Psoas muscle (tissue), 8 donors: Measurements from ENCODE around the gene PCSK2. TPM values are rescaled to one million over a fixed set of nuclear protein-coding genes. Genes with fewer than 3 reads are reported as not detected.

Source experiments
- ATAC-seq, 4 donors: fragments of 200-7000 bp; cut with Tn5 transposase; one replicate each; pipeline ENCODE4 v1.9.1; 2020; ENCODE audit warnings: moderate library complexity in 3 of 4, mild to moderate bottlenecking in 2 of 4
- DNase-seq, 2 donors: peaks; one replicate each; pipeline ENCODE4 v3.0.0-alpha.2; 2020
- H3K27ac ChIP-seq: fragments of 200-600 bp; one replicate; pipeline ENCODE4 v1.8.0; 2022
- H3K27me3 ChIP-seq, 3 donors: fragments of 200-600 bp in 1 of 3; one replicate each; pipeline versions ENCODE4 v1.6.1 to v1.8.0; 2013 to 2022; ENCODE audit warnings: low read length in 2 of 3, mild to moderate bottlenecking in 2 of 3, moderate library complexity in 1 of 3; ENCODE audit not compliant: insufficient read depth in 3 of 3
- H3K36me3 ChIP-seq, 2 donors: fragments of 200-600 bp in 1 of 2; one replicate each; pipeline versions ENCODE4 v1.6.1 to v1.8.0; 2013 to 2022; ENCODE audit warnings: low read depth in 1 of 2, mild to moderate bottlenecking in 1 of 2, moderate library complexity in 1 of 2; ENCODE audit not compliant: insufficient read depth in 1 of 2
- H3K4me1 ChIP-seq: fragments of 200-600 bp; one replicate; pipeline ENCODE4 v1.8.0; 2022
- H3K4me3 ChIP-seq: fragments of 200-600 bp; one replicate; pipeline ENCODE4 v1.8.0; 2022; ENCODE audit warnings: mild to moderate bottlenecking
- H3K9me3 ChIP-seq: fragments of 200-600 bp; one replicate; pipeline ENCODE4 v1.8.0; 2022
- CTCF ChIP-seq: fragments of 200-600 bp; IDR thresholded peaks from one replicate; pipeline ENCODE4 v1.8.0; 2022; ENCODE audit warnings: antibody characterized with exemption
- WGBS, 3 donors: extraction: QIAGEN DNeasy Blood & Tissue Kit; methylation state at CpG; one replicate each; pipeline versions ENCODE4 v1.1.6 to v1.1.7; 2013; 5-methylcytosine and 5-hydroxymethylcytosine counted together
- intact Hi-C, 2 donors: fragments of 100-400 bp; cut with DNase I; formaldehyde crosslinking; loops; one replicate each; pipeline versions ENCODE4 v1.11.0 to v1.14.2; 2022
- polyA plus RNA-seq, 3 donors: library from polyadenylated mRNA; stranded (reverse); fragments of 200-250 nt; gene quantifications; one replicate each; pipeline ENCODE4 v1.2.3, GENCODE V29; 2013
- total RNA-seq, 4 donors: library from RNA; stranded (reverse); fragmentation: NEBNext Ultra II Directional in 2 of 4; extraction: Animal tissue kit (Norgen Biotek cat#: 25700) in 2 of 4; gene quantifications; one replicate each; pipeline versions ENCODE4 v1.2.1 to v1.2.4, GENCODE V29; 2021 to 2023
- donor health status: healthy with polysubstance abuse.
- donor health status: DM: no; HTN: no; CAD: no; lungs with moderate emphysema.
- donor health status: Bipolar disorder and iron deficiency.
- donor health status: healthy.
- donor health status: DM: yes; HTN: yes; CAD: no.
- donor health status: DM: no; HTN: no; CAD: no.
- donor health status: DM: no; HTN: no; CAD: no.
- donor health status: DM: yes; HTN: yes; CAD: no.

Gene PCSK2
- total and polyA plus RNA-seq, 7 donors = 0.01 to 0.26 (median 0.04) TPM; not detected in 3

- no peak for TF ChIP-seq CTCF
- Histone ChIP-seq H3K4me1 (no peaks in the 10 kb centered on the region), H3K27me3 (peaks cover 0 to 4% (median 0%) of the 10 kb centered on the region in 3 donors), H3K27ac (no peak overlapping the region), H3K36me3 (no peaks in the 10 kb centered on the region), H3K9me3 (no peaks in the 10 kb centered on the region), H3K4me3 (no peak overlapping the region)
- intact Hi-C loops = no loop called here
- ATAC-seq (no peak), DNase-seq (no peak)
- 53 to 58% (median 54%) methylated on average over 5 of the region's 5 CpGs for WGBS, 3 donors
Observed at GRCh38 chr20:17407550-17407949, 180.7 kb downstream of the PCSK2 start.

GRCh38 chr20:17417225-17417624 is 190.4 kb downstream of the PCSK2 start:
- Histone ChIP-seq H3K27ac (no peak overlapping the region), H3K4me3 (no peak overlapping the region), H3K36me3 (no peaks in the 10 kb centered on the region), H3K27me3 (peaks cover 0 to 8% (median 0%) of the 10 kb centered on the region in 3 donors), H3K4me1 (no peaks in the 10 kb centered on the region), H3K9me3 (no peaks in the 10 kb centered on the region)
- no peak for TF ChIP-seq CTCF
- 90 to 95% (median 93%) methylated on average over 3 of the region's 3 CpGs for WGBS, 3 donors
- DNase-seq (no peak), ATAC-seq (no peak)
- intact Hi-C loops = no loop called here

- no peak overlapping the region for H3K27ac ChIP-seq
- no peak for ATAC-seq
- intact Hi-C loops = no loop called here
Observed at GRCh38 chr20:17418737-17419136, 191.9 kb downstream of the PCSK2 start.

GRCh38 chr20:17419479-17420041 is 192.7 kb downstream of the PCSK2 start:
- no peak for ATAC-seq
- 35 to 55% (median 43%) methylated on average over 3 of the region's 3 CpGs for WGBS, 3 donors
- H3K9me3 ChIP-seq = no peaks in the 10 kb centered on the region

More at GRCh38 chr20:17418737-17419136, 191.9 kb downstream of the PCSK2 start:
- 42 to 48% (median 43%) methylated on average over 4 of the region's 4 CpGs for WGBS, 3 donors
- H3K4me1 ChIP-seq = no peaks in the 10 kb centered on the region
- no peak for TF ChIP-seq CTCF
- DNase-seq = no peak
- H3K9me3 ChIP-seq = no peaks in the 10 kb centered on the region
- H3K4me3 ChIP-seq = no peak overlapping the region
- peaks cover 0 to 8% (median 0%) of the 10 kb centered on the region in 3 donors for H3K27me3 ChIP-seq
- no peaks in the 10 kb centered on the region for H3K36me3 ChIP-seq

More at GRCh38 chr20:17419479-17420041, 192.7 kb downstream of the PCSK2 start:
- intact Hi-C loops = no loop called here
- Histone ChIP-seq H3K4me1 (no peaks in the 10 kb centered on the region), H3K36me3 (no peaks in the 10 kb centered on the region), H3K27me3 (peaks cover 0 to 8% (median 0%) of the 10 kb centered on the region in 3 donors), H3K27ac (no peak overlapping the region), H3K4me3 (no peak overlapping the region)
- DNase-seq = no peak
- no peak for TF ChIP-seq CTCF
